Uterus (tissue), 4 donors: ENCODE measurements around the gene ERVFRD-1. TPM values are rescaled to one million over a fixed set of nuclear protein-coding genes. Genes with fewer than 3 reads are reported as not detected.
"Not testable (repeated sequence)": the region's sequence is repeated elsewhere in the genome, so short reads cannot be mapped to it uniquely, and the experiment has no call there.

ENCODE experiments used
- DNase-seq, 2 donors: peaks; one replicate each; pipeline ENCODE4 v3.0.0-alpha.2; 2019 to 2020
- H3K27ac ChIP-seq, 2 donors: fragments of 200-600 bp; sonication (generic); 1 replicate in 1 of 2; 2 replicates in 1 of 2; pipeline ENCODE4 v1.5.1; 2016 to 2018
- H3K27me3 ChIP-seq, 2 donors: fragments of 200-600 bp; sonication (generic); one replicate each; pipeline ENCODE4 v1.5.1; 2018 to 2019; ENCODE audit warnings: control low read depth in 1 of 2
- H3K36me3 ChIP-seq, 2 donors: fragments of 200-600 bp; sonication (generic); one replicate each; pipeline ENCODE4 v1.5.1; 2019; ENCODE audit warnings: control low read depth in 1 of 2
- H3K4me1 ChIP-seq, 2 donors: fragments of 200-600 bp; sonication (generic); one replicate each; pipeline ENCODE4 v1.5.1; 2018 to 2019; ENCODE audit warnings: control low read depth in 1 of 2
- H3K4me3 ChIP-seq, 2 donors: fragments of 200-600 bp; sonication (generic); 1 replicate in 1 of 2; 2 replicates in 1 of 2; pipeline ENCODE4 v1.5.1; 2018 to 2019; ENCODE audit warnings: mild to moderate bottlenecking in 1 of 2
- H3K9me3 ChIP-seq, 2 donors: fragments of 200-600 bp; sonication (generic); one replicate each; pipeline ENCODE4 v1.5.1; 2019; ENCODE audit warnings: control low read depth in 1 of 2
- CTCF ChIP-seq, 4 experiments: fragments of 200-600 bp in 2 of 4; fragments of 450-650 bp in 2 of 4; sonication (generic) in 2 of 4; IDR thresholded peaks; one replicate each; pipeline ENCODE4 v1.5.1; 2016 to 2019; ENCODE audit warnings: antibody characterized with exemption in 4 of 4, mild to moderate bottlenecking in 2 of 4, moderate library complexity in 1 of 4
- POLR2A ChIP-seq, 2 donors: fragments of 450-650 bp; IDR thresholded peaks; one replicate each; pipeline ENCODE4 v1.6.1; 2016; ENCODE audit warnings: antibody characterized with exemption in 2 of 2, mild to moderate bottlenecking in 1 of 2, moderate library complexity in 1 of 2
- intact Hi-C: fragments of 100-400 bp; cut with DNase I; formaldehyde crosslinking; loops from one replicate; pipeline ENCODE4 v1.15.1; 2023; ENCODE audit warnings: low total_unique reads
- total RNA-seq, 4 donors: library from RNA; depleted of rRNA in 3 of 4; stranded (reverse); fragments of >200 nt in 3 of 4; gene quantifications; one replicate each; pipeline versions ENCODE4 v1.1.0 to v1.2.4, GENCODE V29; 2014 to 2023
- donor health status: DM: yes; HTN: yes; CAD: no.

ERVFRD-1 gene
- total RNA-seq, 4 donors from 2014 or later = 0.14 to 0.21 TPM; not detected in 2

DNA sequence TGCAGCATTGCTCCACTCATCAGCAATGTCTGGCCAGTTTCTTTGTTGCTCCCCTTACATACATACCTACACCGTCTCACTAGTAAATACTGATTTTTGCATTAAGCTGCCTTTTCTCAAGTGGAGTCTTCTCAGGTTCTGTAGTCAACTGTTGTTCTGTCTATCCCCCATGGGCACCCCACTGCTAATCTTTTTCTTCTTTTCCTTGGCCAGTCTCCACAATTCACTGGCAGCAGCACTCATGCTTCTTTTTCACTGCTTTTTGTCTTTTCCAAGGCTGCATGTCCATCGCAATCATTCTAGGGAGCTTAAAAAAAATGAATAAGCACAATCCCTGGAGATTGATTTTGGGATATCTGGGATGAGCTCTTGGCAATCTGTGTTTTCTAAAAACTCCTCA lies 10.3 kb upstream of the ERVFRD-1 start:
- intact Hi-C loops = no loop called here
- no peaks in the 10 kb centered on the region for H3K4me1 ChIP-seq
- H3K27ac ChIP-seq = no peak overlapping the region
- no peaks in the 10 kb centered on the region for H3K27me3 ChIP-seq
- no peaks in the 10 kb centered on the region for H3K9me3 ChIP-seq
- H3K4me3 ChIP-seq = no peak overlapping the region
- no peaks in the 10 kb centered on the region for H3K36me3 ChIP-seq
- DNase-seq = no peak
- TF ChIP-seq CTCF (IDR thresholded peaks at IDR 0.05) (no peak), POLR2A (IDR thresholded peaks at IDR 0.05) (no peak)

DNA sequence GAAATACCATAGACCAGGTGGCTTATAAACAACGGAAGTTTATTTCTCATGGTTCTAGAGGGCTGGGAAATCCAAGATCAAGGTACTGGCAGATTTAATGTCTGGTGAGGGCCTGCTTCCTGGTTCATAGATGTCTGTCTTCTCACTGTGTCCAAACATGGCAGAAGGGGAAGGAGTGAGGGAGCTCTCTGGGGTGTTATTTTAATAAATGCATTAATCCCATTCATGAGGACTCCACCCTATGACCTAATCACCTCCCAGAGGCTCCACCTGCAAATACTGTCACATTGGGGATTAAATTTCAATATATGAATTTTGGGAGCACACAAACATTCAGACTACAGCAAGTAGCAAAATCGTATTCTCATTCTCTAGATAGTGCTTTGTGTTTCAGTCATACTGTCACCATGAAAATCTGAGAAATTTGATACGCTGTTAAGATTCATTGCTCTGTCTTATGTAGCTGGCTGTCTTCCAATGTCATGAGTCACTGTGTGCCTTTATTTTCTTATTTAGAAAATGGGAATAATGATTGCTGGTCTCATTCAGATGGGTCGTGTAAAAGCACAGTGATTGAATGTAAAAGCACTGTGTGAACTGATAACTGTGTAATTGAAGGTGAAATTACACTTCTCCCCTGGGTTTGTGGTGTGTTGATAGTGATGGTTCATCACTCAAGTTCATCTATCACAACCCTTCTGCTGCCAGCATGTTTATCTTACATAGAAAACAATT lies 8.9 kb upstream of the ERVFRD-1 start:
- TF ChIP-seq POLR2A (IDR thresholded peaks at IDR 0.05) = no peak
- no peak for TF ChIP-seq CTCF (IDR thresholded peaks at IDR 0.05)
- intact Hi-C loops = no loop called here
- Histone ChIP-seq H3K27ac (no peak overlapping the region), H3K4me3 (no peak overlapping the region), H3K4me1 (no peaks in the 10 kb centered on the region), H3K36me3 (no peaks in the 10 kb centered on the region), H3K9me3 (no peaks in the 10 kb centered on the region), H3K27me3 (no peaks in the 10 kb centered on the region)
- DNase-seq = no peak

- H3K27ac ChIP-seq, H3K9me3 ChIP-seq, intact Hi-C loops, H3K36me3 ChIP-seq, H3K4me3 ChIP-seq, H3K4me1 ChIP-seq, DNase-seq, H3K27me3 ChIP-seq: not testable (repeated sequence)
These were observed 4.4 kb upstream of the ERVFRD-1 start for GRCh38 chr6:11115808-11116536.

- Histone ChIP-seq H3K4me3 (no peak overlapping the region), H3K9me3 (no peaks in the 10 kb centered on the region), H3K27ac (no peak overlapping the region), H3K27me3 (no peaks in the 10 kb centered on the region), H3K36me3 (no peaks in the 10 kb centered on the region), H3K4me1 (no peaks in the 10 kb centered on the region)
- no peak for TF ChIP-seq CTCF (IDR thresholded peaks at IDR 0.05)
- no peak for TF ChIP-seq POLR2A (IDR thresholded peaks at IDR 0.05)
- no peak for DNase-seq
- intact Hi-C loops = no loop called here
These were observed 1.5 kb upstream of the ERVFRD-1 start for GRCh38 chr6:11113038-11113437.

DNA sequence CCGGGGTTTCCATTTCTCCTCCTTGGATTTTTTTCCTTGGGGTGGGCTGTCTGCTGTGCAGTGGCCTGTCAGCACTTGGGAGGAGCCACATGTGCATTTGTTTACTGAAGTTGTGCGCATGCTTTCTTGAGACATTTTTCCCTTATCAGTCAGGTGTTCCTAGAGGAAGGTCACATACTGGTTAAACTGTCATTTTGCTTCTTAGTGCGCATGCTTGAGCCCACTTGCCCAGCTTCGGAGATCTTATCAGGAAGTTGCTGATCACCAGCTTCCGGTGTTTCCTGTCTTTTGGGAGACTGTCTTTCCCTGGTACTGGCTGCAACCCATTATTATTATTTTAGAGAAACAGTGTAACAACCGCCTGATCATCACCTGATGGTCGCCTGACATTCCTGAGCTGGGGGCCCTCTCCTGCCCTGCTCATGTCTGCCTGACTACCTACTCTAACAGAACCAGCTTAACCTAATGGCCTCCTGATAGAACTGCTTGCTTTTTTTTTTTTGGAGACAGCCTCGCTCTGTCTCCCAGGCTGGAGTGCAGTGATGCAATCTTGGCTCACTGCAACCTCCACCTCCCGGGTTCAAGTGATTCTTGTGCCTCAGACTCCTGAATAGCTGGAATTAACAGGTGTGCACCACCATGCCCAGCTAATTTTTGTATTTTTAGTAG lies 378 bp upstream of the ERVFRD-1 start:
- no peak for DNase-seq
- H3K27me3 ChIP-seq = no peaks in the 10 kb centered on the region
- no peak for TF ChIP-seq POLR2A (IDR thresholded peaks at IDR 0.05)
- TF ChIP-seq CTCF (IDR thresholded peaks at IDR 0.05) = no peak
- H3K4me3 ChIP-seq = no peak overlapping the region
- no peaks in the 10 kb centered on the region for H3K36me3 ChIP-seq
- no peak overlapping the region for H3K27ac ChIP-seq
- no peaks in the 10 kb centered on the region for H3K9me3 ChIP-seq
- intact Hi-C loops = no loop called here
- no peaks in the 10 kb centered on the region for H3K4me1 ChIP-seq
